ENCODE results near the gene PAX6. TPM values are rescaled to one million over a fixed set of nuclear protein-coding genes. Genes with fewer than 3 reads are reported as not detected.

PAX6 gene
- total and polyA plus RNA-seq, 9 of the 15 experiments (the other 6 are each of a cell fraction or from before 2014, with no cell fraction given), result 1.5 to 10.9 (median 5.3) TPM

- TF ChIP-seq, protein P1, sequence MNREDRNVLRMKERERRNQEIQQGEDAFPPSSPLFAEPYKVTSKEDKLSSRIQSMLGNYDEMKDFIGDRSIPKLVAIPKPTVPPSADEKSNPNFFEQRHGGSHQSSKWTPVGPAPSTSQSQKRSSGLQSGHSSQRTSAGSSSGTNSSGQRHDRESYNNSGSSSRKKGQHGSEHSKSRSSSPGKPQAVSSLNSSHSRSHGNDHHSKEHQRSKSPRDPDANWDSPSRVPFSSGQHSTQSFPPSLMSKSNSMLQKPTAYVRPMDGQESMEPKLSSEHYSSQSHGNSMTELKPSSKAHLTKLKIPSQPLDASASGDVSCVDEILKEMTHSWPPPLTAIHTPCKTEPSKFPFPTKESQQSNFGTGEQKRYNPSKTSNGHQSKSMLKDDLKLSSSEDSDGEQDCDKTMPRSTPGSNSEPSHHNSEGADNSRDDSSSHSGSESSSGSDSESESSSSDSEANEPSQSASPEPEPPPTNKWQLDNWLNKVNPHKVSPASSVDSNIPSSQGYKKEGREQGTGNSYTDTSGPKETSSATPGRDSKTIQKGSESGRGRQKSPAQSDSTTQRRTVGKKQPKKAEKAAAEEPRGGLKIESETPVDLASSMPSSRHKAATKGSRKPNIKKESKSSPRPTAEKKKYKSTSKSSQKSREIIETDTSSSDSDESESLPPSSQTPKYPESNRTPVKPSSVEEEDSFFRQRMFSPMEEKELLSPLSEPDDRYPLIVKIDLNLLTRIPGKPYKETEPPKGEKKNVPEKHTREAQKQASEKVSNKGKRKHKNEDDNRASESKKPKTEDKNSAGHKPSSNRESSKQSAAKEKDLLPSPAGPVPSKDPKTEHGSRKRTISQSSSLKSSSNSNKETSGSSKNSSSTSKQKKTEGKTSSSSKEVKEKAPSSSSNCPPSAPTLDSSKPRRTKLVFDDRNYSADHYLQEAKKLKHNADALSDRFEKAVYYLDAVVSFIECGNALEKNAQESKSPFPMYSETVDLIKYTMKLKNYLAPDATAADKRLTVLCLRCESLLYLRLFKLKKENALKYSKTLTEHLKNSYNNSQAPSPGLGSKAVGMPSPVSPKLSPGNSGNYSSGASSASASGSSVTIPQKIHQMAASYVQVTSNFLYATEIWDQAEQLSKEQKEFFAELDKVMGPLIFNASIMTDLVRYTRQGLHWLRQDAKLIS (CRISPR knock-in tag; IDR thresholded peaks at IDR 0.05), result no peak
- TF ChIP-seq ZBTB9 (CRISPR knock-in tag; IDR thresholded peaks at IDR 0.05), result no peak
Observed at GRCh38 chr11:31845331-31845730, 34.2 kb upstream of the PAX6 start (continued).

GRCh38 chr11:31844351-31844750, 33.2 kb upstream of the PAX6 start:
- BruUV-seq (replicated peaks), result no TSS peak
- H3K9me1 ChIP-seq (ENCODE audit: control insufficient read depth, insufficient read depth, low read length), result no peaks in the 10 kb centered on the region
- no peaks in the 10 kb centered on the region for H3K79me2 ChIP-seq (ENCODE audit: control insufficient read depth, insufficient read depth, low read length)
- H3K27me3 ChIP-seq (ENCODE audit: control insufficient read depth in 2 of 2, insufficient read depth in 2 of 2, low read length in 2 of 2), result no peaks in the 10 kb centered on the region
- no peak overlapping the region for H3K4me2 ChIP-seq (ENCODE audit: insufficient read depth, low read length)
- no peaks in the 10 kb centered on the region for H3K36me3 ChIP-seq (ENCODE audit: control insufficient read depth, insufficient read depth, low read length)
- FAIRE-seq, result no peak
- no peaks in the 10 kb centered on the region for H3K9me3 ChIP-seq (replicated peaks; ENCODE audit: control insufficient read depth, insufficient read depth, low read depth, low read length)
- no peak for DNase-seq (ENCODE audit: extremely low read depth in 1 of 4, low spot score in 3 of 4)
- no peak overlapping the region for H3K9ac ChIP-seq (ENCODE audit: insufficient read depth in 1 of 2, low read depth in 2 of 2, low read length in 2 of 2)
- intact Hi-C loops (cut with micrococcal nuclease), result no loop called here
- CTCF ChIA-PET (ENCODE audit: low intra/inter-chr PET ratio), result no interaction called here
- no peak overlapping the region for H3K4me3 ChIP-seq
- no peak overlapping the region for H2AFZ ChIP-seq (ENCODE audit: low read depth, low read length)
- in situ Hi-C loops (cut with MboI), result no loop called here
- POLR2A ChIA-PET, result interaction anchor here (0.6 kb wide), 1 partner anchor 1365 kb away, joined by 3 read pairs; no protein-coding TSS in a partner anchor
- no peak for ATAC-seq
- H3K27ac ChIP-seq (ENCODE audit: extremely low read depth, low read depth, low read length), result no peak overlapping the region
- no peaks in the 10 kb centered on the region for H4K20me1 ChIP-seq (replicated peaks; ENCODE audit: control insufficient read depth, insufficient read depth, low read length)
- WGBS (ENCODE audit: insufficient coverage, low coverage, missing lambda C conversion rate), result 2% methylated on average over 6 of the region's 6 CpGs
- H3K4me1 ChIP-seq (replicated peaks in 1 of 2; ENCODE audit: control insufficient read depth in 2 of 2, insufficient read depth in 2 of 2, low read length in 2 of 2), result no peaks in the 10 kb centered on the region
- TF ChIP-seq ILF3 (IDR thresholded peaks at IDR 0.05; ENCODE audit: borderline replicate concordance) (no peak), XRCC3 (IDR thresholded peaks at IDR 0.05) (no peak), ZNF609 (CRISPR knock-in tag; IDR thresholded peaks at IDR 0.05; ENCODE audit: borderline replicate concordance) (no peak), FOXA3 (CRISPR knock-in tag; conservative IDR thresholded peaks at IDR 0.05 in 1 of 2, IDR thresholded peaks at IDR 0.05 in 1 of 2) (no peak), ZNF77 (CRISPR knock-in tag; IDR thresholded peaks at IDR 0.05) (no peak)

All from K562 (cell line).